Measurements from ENCODE around the gene LMOD1.

Gene LMOD1

GRCh38 chr1:201877877-201878401 is 68.4 kb downstream of the LMOD1 start:
- no peaks in the 10 kb centered on the region for H3K9me3 ChIP-seq (ENCODE audit: insufficient read depth, low read depth, low read length)

GRCh38 chr1:201876148-201876818 is 70.1 kb downstream of the LMOD1 start:
- H4K91ac ChIP-seq (ENCODE audit: low read depth, low read length), result no peak overlapping the region
- H2AK5ac ChIP-seq (ENCODE audit: low read length), result no peak overlapping the region
- H3K36me3 ChIP-seq (ENCODE audit: control insufficient read depth in 1 of 2, insufficient read depth in 2 of 2, low read length in 2 of 2), result peaks cover 23 to 44% of the 10 kb centered on the region in 2 experiments
- no peak overlapping the region for H3K18ac ChIP-seq (ENCODE audit: low read length)
- no peak overlapping the region for H3K9ac ChIP-seq (ENCODE audit: low read length)
- WGBS (ENCODE audit: extremely low coverage, insufficient coverage, insufficient read length), result no CpG with 5 or more reads among the region's 8 CpGs
- no peaks in the 10 kb centered on the region for H3K27me3 ChIP-seq (ENCODE audit: insufficient read depth, low read length)
- H3K23ac ChIP-seq (ENCODE audit: low read length), result no peak overlapping the region
- H3K9me3 ChIP-seq (ENCODE audit: insufficient read depth, low read depth, low read length), result no peaks in the 10 kb centered on the region
- no peak overlapping the region for H3K27ac ChIP-seq (ENCODE audit: low read depth, low read length)
- no peaks in the 10 kb centered on the region for H3K79me2 ChIP-seq (ENCODE audit: control insufficient read depth, insufficient read depth, low read length, poor library complexity)
- H3K79me1 ChIP-seq (ENCODE audit: low read length), result no peaks in the 10 kb centered on the region
- H4K8ac ChIP-seq (ENCODE audit: low read depth, low read length), result no peak overlapping the region
- peaks cover 2 to 7% of the 10 kb centered on the region in 2 experiments for H3K4me1 ChIP-seq (ENCODE audit: control insufficient read depth in 1 of 2, insufficient read depth in 2 of 2, low read length in 2 of 2)
- H2BK5ac ChIP-seq (ENCODE audit: low read depth, low read length, poor library complexity), result no peak overlapping the region
- no peak overlapping the region for H3K14ac ChIP-seq (ENCODE audit: low read length)
- no peak overlapping the region for H2BK120ac ChIP-seq (ENCODE audit: insufficient read depth, low read length, poor library complexity)
- H3K4me2 ChIP-seq (ENCODE audit: low read length), result no peak overlapping the region
- no peak overlapping the region for H3K4me3 ChIP-seq (ENCODE audit: low read depth, low read length)
- H2AFZ ChIP-seq (ENCODE audit: insufficient read depth, low read length, poor library complexity), result no peak overlapping the region
- no peak overlapping the region for H3K4ac ChIP-seq (ENCODE audit: low read depth, low read length)
- peak in 1 of 2 donors; percentile 31 for DNase-seq
- no peak overlapping the region for H4K12ac ChIP-seq (ENCODE audit: low read depth, low read length)
- H2BK12ac ChIP-seq (ENCODE audit: low read length), result no peak overlapping the region

More at GRCh38 chr1:201877877-201878401, 68.4 kb downstream of the LMOD1 start:
- Histone ChIP-seq H4K8ac (ENCODE audit: low read depth, low read length) (no peak overlapping the region), H2BK5ac (ENCODE audit: low read depth, low read length, poor library complexity) (no peak overlapping the region), H3K4me3 (ENCODE audit: low read depth, low read length) (no peak overlapping the region), H3K27me3 (ENCODE audit: insufficient read depth, low read length) (no peaks in the 10 kb centered on the region), H3K18ac (ENCODE audit: low read length) (no peak overlapping the region), H3K79me1 (ENCODE audit: low read length) (no peaks in the 10 kb centered on the region), H3K4me2 (ENCODE audit: low read length) (no peak overlapping the region), H3K9ac (ENCODE audit: low read length) (no peak overlapping the region), H2AFZ (ENCODE audit: insufficient read depth, low read length, poor library complexity) (no peak overlapping the region), H2AK5ac (ENCODE audit: low read length) (no peak overlapping the region), H3K79me2 (ENCODE audit: control insufficient read depth, insufficient read depth, low read length, poor library complexity) (no peaks in the 10 kb centered on the region), H3K36me3 (ENCODE audit: control insufficient read depth in 1 of 2, insufficient read depth in 2 of 2, low read length in 2 of 2) (peaks cover 13 to 28% of the 10 kb centered on the region in 2 experiments), H4K12ac (ENCODE audit: low read depth, low read length) (no peak overlapping the region), H3K27ac (ENCODE audit: low read depth, low read length) (no peak overlapping the region), H3K4me1 (ENCODE audit: control insufficient read depth in 1 of 2, insufficient read depth in 2 of 2, low read length in 2 of 2) (peaks cover 7 to 16% of the 10 kb centered on the region in 2 experiments), H2BK120ac (ENCODE audit: insufficient read depth, low read length, poor library complexity) (no peak overlapping the region), H2BK12ac (ENCODE audit: low read length) (no peak overlapping the region), H3K14ac (ENCODE audit: low read length) (no peak overlapping the region), H3K23ac (ENCODE audit: low read length) (no peak overlapping the region), H3K4ac (ENCODE audit: low read depth, low read length) (no peak overlapping the region), H4K91ac (ENCODE audit: low read depth, low read length) (no peak overlapping the region)
- DNase-seq, result peak; percentile 37 to 71
- WGBS (ENCODE audit: extremely low coverage, insufficient coverage, insufficient read length), result no CpG with 5 or more reads among the region's 6 CpGs

- H4K91ac ChIP-seq (ENCODE audit: low read depth, low read length), result no peak overlapping the region
- no peak overlapping the region for H3K14ac ChIP-seq (ENCODE audit: low read length)
- no peak overlapping the region for H3K4me2 ChIP-seq (ENCODE audit: low read length)
- H3K9ac ChIP-seq (ENCODE audit: low read length), result no peak overlapping the region
- H3K27me3 ChIP-seq (ENCODE audit: insufficient read depth, low read length), result no peaks in the 10 kb centered on the region
- H3K4me1 ChIP-seq (ENCODE audit: control insufficient read depth in 1 of 2, insufficient read depth in 2 of 2, low read length in 2 of 2), result peaks cover 0 to 3% of the 10 kb centered on the region in 2 experiments
- no peak overlapping the region for H2BK5ac ChIP-seq (ENCODE audit: low read depth, low read length, poor library complexity)
- H3K79me2 ChIP-seq (ENCODE audit: control insufficient read depth, insufficient read depth, low read length, poor library complexity), result no peaks in the 10 kb centered on the region
- no peak overlapping the region for H4K12ac ChIP-seq (ENCODE audit: low read depth, low read length)
- no peaks in the 10 kb centered on the region for H3K79me1 ChIP-seq (ENCODE audit: low read length)
- DNase-seq, result no peak
- H3K36me3 ChIP-seq (ENCODE audit: control insufficient read depth in 1 of 2, insufficient read depth in 2 of 2, low read length in 2 of 2), result peaks cover 30 to 56% of the 10 kb centered on the region in 2 experiments
- no peak overlapping the region for H2AK5ac ChIP-seq (ENCODE audit: low read length)
- no CpG with 5 or more reads among the region's 1 CpG for WGBS (ENCODE audit: extremely low coverage, insufficient coverage, insufficient read length)
- H4K8ac ChIP-seq (ENCODE audit: low read depth, low read length), result no peak overlapping the region
- H3K23ac ChIP-seq (ENCODE audit: low read length), result no peak overlapping the region
- H3K4me3 ChIP-seq (ENCODE audit: low read depth, low read length), result no peak overlapping the region
- H2BK12ac ChIP-seq (ENCODE audit: low read length), result no peak overlapping the region
- H2AFZ ChIP-seq (ENCODE audit: insufficient read depth, low read length, poor library complexity), result no peak overlapping the region
- no peak overlapping the region for H3K18ac ChIP-seq (ENCODE audit: low read length)
- no peaks in the 10 kb centered on the region for H3K9me3 ChIP-seq (ENCODE audit: insufficient read depth, low read depth, low read length)
- no peak overlapping the region for H3K27ac ChIP-seq (ENCODE audit: low read depth, low read length)
- H3K4ac ChIP-seq (ENCODE audit: low read depth, low read length), result no peak overlapping the region
- H2BK120ac ChIP-seq (ENCODE audit: insufficient read depth, low read length, poor library complexity), result no peak overlapping the region
Measured at GRCh38 chr1:201874672-201875071, 71.7 kb downstream of the LMOD1 start.

- H3K27me3 ChIP-seq (ENCODE audit: insufficient read depth, low read length), result no peaks in the 10 kb centered on the region
- no CpG with 5 or more reads among the region's 10 CpGs for WGBS (ENCODE audit: extremely low coverage, insufficient coverage, insufficient read length)
Measured at GRCh38 chr1:201870397-201870796, 76.0 kb downstream of the LMOD1 start.

More at GRCh38 chr1:201870397-201870796, 76.0 kb downstream of the LMOD1 start:
- Histone ChIP-seq H4K8ac (ENCODE audit: low read depth, low read length) (no peak overlapping the region), H3K4me2 (ENCODE audit: low read length) (no peak overlapping the region), H3K27ac (ENCODE audit: low read depth, low read length) (no peak overlapping the region), H2BK120ac (ENCODE audit: insufficient read depth, low read length, poor library complexity) (no peak overlapping the region), H2BK12ac (ENCODE audit: low read length) (no peak overlapping the region), H4K91ac (ENCODE audit: low read depth, low read length) (no peak overlapping the region), H2AK5ac (ENCODE audit: low read length) (no peak overlapping the region), H3K9ac (ENCODE audit: low read length) (peak overlapping the region; percentile 8), H3K79me2 (ENCODE audit: control insufficient read depth, insufficient read depth, low read length, poor library complexity) (no peaks in the 10 kb centered on the region), H3K4ac (ENCODE audit: low read depth, low read length) (no peak overlapping the region), H3K36me3 (ENCODE audit: control insufficient read depth in 1 of 2, insufficient read depth in 2 of 2, low read length in 2 of 2) (peaks cover 42 to 64% of the 10 kb centered on the region in 2 experiments), H3K23ac (ENCODE audit: low read length) (no peak overlapping the region), H2BK5ac (ENCODE audit: low read depth, low read length, poor library complexity) (no peak overlapping the region), H3K4me3 (ENCODE audit: low read depth, low read length) (peak overlapping the region; percentile 28), H3K14ac (ENCODE audit: low read length) (no peak overlapping the region), H3K79me1 (ENCODE audit: low read length) (no peaks in the 10 kb centered on the region), H3K9me3 (ENCODE audit: insufficient read depth, low read depth, low read length) (no peaks in the 10 kb centered on the region), H3K18ac (ENCODE audit: low read length) (no peak overlapping the region), H2AFZ (ENCODE audit: insufficient read depth, low read length, poor library complexity) (no peak overlapping the region), H3K4me1 (ENCODE audit: control insufficient read depth in 1 of 2, insufficient read depth in 2 of 2, low read length in 2 of 2) (no peaks in the 10 kb centered on the region), H4K12ac (ENCODE audit: low read depth, low read length) (no peak overlapping the region)
- no peak for DNase-seq
